HG02870 (cell line): ENCODE measurements around the gene SCN2A.

ENCODE experiments used
- ATAC-seq: cut with Tn5 transposase; IDR thresholded peaks from one replicate; pipeline ENCODE4 v1.9.1; 2021; ENCODE audit warnings: mild to moderate bottlenecking, moderate library complexity; ENCODE audit not compliant: unreplicated experiment

Gene SCN2A

DNA sequence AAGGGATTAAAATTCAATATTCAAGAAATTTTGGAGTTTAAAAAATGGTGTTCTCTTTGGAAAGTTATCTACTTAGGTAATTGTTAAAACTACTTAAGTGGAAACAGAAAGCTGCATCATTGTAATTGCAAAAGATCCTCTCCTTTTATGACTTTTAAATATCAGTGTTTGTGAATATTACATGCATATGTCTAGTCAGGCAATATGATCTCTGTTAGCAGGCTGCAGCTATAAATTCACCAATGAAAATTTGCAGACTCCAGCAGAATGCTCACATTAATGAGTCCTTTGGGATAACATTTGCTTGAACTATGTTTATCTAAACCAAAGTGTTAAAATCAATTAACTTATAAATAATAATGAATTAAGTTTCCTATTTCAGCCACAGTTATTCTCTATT lies 171.1 kb downstream of the SCN2A start:
- no peak for ATAC-seq

DNA sequence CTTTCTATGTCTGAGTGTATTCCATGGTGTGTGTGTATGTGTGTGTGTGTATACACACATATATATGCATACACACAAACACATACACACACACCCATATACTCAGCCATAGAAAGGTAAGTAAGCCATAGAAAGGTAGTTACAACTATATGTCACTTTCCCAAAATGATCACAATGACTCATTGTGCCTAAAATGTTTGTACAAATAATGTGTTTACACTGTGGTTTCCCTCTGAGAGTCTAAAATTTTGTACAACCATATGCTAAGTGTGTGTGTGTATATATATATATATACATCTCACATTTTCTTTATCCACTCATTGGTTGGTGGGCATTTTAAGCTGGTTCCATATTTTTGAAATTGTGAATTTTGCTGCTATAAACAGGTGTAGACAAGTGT lies 175.0 kb downstream of the SCN2A start:
- no peak for ATAC-seq

DNA sequence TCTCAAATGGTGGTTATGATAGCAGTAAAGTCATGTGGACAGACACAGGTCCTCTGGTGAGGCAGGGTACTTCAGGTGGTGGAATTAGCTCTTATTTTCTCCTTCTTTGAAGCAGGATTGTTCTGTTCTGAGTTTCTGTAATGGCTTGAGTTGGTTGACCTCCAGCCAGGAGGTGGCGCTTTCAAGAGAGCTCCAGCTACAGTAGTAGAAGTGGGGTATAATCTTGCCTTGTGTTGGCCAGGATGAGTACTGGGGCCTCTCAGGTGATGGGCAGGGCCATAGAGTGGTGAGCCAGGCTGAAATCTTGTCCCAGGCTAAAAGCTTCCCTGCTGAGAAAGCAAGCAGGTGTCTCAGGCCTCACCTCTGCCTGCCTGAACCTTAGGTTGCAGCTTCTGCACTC lies 177.8 kb downstream of the SCN2A start:
- no peak for ATAC-seq

DNA sequence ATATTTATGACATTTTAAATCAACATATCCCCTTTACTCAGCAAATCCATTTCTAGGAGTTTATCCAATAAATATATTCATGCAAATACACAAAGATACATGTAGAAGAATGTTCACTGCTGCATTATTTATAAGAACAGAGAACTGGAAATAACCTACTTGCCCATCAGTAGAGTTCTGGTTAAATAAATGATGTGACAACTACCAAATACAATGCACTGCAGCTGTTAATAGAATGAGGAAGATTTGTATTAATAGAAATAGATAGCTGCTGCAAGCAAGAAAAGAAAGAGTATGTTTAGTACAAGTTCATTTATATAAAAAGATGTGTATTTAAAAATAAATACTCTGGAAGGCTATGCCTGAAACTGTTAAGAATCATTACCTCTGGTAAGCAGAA lies 181.0 kb downstream of the SCN2A start:
- no peak for ATAC-seq

DNA sequence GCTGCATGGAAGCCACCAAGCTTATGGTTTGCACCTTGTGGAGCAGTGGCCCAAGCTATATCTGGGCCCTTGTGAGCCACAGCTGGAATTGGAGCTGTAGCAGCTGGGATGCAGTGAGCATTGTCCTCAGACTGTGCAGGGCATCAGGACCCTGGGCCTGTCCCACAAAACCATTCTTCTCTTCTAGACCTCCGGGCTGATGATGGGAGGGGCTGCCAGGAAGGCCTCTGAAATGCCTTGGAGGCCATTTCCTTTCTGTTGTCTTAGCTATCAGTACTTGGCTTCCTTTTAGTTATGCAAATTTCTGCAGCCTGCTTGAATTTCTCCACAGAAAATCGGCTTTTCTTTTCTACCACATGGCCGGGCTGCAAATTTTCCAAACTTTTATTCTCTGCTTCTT lies 183.9 kb downstream of the SCN2A start:
- ATAC-seq = no peak

DNA sequence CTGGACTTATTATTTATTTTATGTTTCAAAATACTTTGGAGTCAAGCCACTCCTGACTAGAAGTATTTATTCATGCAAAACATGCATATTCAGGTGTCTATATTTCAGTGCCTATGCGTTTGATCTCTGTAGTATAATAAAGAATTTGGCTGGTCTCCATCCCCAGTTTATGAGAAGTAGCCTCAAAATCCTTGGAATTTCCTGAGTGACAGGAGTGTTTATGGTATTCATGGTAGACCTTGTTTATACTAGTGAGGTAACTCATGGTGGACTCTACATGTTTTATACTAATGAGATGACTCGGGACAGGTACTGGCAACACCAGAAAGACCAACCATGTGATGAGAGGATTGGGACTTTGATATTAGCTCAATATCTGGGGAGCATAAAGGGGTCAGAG lies 186.3 kb downstream of the SCN2A start:
- no peak for ATAC-seq

DNA sequence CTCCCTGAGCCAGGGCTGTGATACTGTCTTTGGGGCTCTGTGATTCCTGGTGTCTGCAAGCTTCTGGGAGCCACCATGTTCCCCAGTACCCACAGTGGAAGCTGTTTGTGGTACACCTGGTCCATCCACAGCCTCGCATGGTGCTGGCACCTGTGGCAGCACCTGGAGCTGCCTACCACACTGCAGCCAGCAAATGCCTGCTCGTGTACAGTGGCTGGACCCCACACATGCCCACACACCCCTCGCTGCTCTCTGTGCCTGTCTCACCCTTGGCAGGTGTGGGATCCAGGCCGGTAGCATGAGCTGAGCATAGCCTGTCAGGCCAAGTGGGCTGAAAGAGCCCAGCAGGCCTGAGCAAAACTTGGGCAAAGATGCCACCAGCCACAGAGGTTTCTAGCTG lies 188.5 kb downstream of the SCN2A start:
- ATAC-seq = no peak

DNA sequence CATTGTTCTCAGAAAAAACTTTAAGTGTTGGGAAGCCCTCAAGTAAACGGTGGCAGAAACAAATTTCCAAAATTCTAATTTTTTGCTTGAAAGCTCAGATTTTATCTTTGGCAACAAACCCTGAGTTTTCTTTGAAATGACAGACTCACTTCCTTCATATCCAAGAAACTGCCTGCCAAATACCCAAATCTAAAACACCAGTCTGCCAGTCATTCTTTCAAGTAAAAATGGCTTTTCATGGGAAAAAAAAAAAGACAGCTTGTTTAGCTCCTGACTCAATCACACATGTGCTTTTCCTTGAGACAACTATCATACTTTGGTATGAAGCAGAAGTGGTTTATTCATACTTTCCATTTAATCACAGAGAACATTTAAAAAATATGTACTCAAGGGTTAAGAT lies 189.7 kb downstream of the SCN2A start:
- ATAC-seq = no peak

DNA sequence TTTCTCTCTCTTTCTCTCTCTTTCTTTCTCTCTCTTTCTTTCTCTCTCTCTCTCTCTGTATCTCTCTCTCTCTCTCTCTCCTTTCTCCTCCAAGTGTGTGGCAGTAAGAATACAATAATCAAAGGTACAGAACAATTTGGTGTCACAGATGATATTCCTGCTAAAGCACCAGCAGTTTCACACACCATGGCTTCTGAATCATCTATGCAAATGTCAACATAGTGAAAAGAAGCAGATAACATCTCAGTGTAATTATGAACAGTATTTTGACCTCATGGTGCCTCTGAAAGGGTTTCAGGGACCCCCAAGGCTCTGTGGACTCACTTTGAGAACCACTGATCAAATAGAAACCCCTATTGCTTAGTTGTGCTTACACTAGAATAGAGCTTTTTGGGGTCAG lies 191.8 kb downstream of the SCN2A start:
- no peak for ATAC-seq

DNA sequence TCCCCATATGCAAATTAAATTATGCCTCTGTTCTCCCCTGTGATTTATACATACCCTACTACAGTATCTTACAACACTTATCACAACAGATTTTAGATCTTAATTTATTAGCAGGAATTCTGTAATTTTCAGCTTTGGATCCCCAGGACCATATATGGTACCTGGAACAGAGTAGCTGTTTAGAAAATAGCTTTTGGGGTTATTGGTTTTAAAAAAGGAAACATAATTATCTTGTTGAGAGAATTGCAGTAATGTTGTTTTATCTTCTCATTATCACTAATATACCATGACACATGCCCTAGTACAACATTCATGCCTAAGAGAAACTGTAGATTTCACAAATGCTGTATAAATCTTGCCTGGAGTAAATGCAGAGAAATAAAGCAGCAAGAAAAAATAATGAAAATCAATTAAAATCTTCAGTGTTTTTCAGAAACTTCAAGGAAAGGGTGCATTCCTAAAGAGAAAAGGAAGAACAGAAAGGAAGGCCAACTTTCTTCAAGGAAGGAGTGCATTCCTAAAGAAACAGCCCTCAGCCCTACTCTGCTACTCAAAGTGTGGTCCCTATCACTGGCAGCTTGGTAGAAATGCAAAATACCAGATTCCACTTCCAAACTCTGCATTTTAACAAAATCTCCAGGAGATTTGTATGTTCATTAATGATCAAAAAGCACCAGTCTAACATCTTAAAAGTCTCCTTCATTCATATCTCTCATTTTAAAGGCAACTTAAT lies 193.2 kb downstream of the SCN2A start:
- no peak for ATAC-seq

DNA sequence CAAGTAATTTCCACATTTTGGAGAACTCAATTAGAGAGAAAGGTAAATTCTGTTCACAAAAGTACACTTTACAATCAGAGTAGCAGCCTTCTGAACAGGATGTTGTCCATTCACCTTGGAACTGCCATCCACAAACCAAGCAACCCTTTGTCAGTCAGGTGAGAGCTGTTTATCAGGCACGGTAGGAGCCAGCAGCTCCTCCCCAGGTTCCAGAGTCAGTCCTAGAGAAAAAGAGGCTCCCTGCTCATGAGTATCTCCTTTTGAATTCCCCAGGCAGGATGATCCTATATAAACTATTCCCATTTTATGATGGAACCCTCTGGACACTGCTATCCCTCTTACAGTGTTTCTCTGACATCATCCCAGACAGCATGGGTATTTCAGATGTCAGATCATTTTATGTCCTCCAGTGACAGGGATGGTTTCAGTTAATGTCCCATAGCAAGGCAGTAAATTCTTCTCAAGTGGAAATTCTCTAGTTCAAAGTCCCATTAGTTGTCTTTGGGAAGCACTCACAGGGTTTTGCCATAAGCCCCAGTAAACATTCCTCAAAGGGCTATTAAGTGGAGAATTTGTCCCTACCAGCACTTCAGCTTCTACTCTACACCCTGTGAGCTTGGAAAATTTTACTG lies 195.8 kb downstream of the SCN2A start:
- ATAC-seq = no peak

DNA sequence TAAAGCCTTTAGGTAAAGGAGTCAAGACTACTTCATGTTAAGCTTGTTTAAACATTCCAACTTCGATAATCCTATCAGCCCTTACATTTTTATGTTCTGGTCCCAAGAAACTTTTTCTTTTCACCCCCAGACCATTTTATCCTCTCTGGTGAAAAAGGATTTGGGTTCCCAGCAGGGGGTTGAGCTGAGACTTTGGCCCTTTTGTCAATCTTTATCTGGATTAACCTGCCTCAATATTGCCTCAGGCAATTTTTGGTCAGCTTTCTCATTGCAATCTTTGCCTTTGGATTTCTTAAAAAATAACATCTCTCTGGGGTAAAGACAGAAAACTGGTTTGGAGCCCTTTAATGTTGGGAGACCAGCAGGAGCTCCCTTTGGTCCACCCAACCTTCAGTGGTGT lies 196.4 kb downstream of the SCN2A start:
- ATAC-seq = no peak

DNA sequence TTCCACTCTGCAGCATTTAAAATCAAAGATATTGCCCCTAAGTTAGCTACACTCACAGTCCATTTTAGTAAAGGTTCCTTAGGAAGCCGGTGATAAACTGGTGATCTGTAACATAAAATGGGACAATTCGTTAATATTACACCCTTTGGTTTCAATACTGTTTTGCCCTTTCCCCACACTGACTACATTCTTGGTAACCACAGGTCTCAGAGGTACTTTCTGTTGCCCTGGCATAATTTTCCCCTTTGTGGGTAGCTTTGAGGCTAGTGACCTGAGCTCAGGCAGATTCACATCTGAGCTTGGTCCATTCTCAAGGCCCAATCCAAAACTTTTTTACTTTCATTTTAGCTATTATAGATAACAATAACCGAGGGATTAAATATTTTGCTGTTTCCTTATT lies 197.3 kb downstream of the SCN2A start:
- ATAC-seq = no peak

DNA sequence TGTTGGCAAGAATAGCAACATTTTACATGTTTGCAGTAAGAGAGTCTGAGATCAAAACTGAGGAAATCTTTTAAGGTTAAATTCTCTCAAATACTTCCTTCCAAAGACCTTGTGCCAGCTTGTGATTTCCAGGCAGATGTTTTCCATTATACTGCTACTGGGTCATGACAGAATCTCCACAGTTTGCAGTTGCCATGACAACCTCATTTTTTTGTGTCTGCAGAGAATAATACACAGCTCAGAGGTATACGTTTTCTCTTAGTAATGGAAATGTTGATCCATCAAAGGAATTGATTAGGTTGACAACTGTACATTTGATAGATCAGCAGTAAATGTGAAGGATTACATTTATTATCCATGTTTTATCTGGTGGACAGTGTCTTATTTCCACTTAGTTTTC lies 201.2 kb downstream of the SCN2A start:
- no peak for ATAC-seq
